GM12892 (cell line): ENCODE data around the gene CD68.

Experiments used
- POLR2A ChIP-seq: IDR thresholded peaks from 2 replicates; pipeline ENCODE4 v1.6.1; 2011; ENCODE audit warnings: low read depth, low read length, control low read depth
- POLR2AphosphoS5 ChIP-seq: IDR thresholded peaks from 2 replicates; pipeline ENCODE4 v1.6.1; 2011; ENCODE audit warnings: low read depth, low read length, control low read depth
- TAF1 ChIP-seq: IDR thresholded peaks from 2 replicates; pipeline ENCODE4 v1.6.1; 2011; ENCODE audit warnings: low read depth, mild to moderate bottlenecking, control low read depth, low read length, borderline replicate concordance

- TF ChIP-seq POLR2A (no peak), POLR2AphosphoS5 (no peak), TAF1 (no peak)
Measured at GRCh38 chr17:7611635-7612293, 32.3 kb downstream of the CD68 start.
